Uterus (tissue), 4 donors: ENCODE measurements around the gene IFI27. TPM values are rescaled to one million over a fixed set of nuclear protein-coding genes. Genes with fewer than 3 reads are reported as not detected.

ENCODE experiments used
- DNase-seq, 2 donors: peaks; one replicate each; pipeline ENCODE4 v3.0.0-alpha.2; 2019 to 2020
- H3K27ac ChIP-seq, 2 donors: fragments of 200-600 bp; sonication (generic); 1 replicate in 1 of 2; 2 replicates in 1 of 2; pipeline ENCODE4 v1.5.1; 2016 to 2018
- H3K27me3 ChIP-seq, 2 donors: fragments of 200-600 bp; sonication (generic); one replicate each; pipeline ENCODE4 v1.5.1; 2018 to 2019; ENCODE audit warnings: control low read depth in 1 of 2
- H3K36me3 ChIP-seq, 2 donors: fragments of 200-600 bp; sonication (generic); one replicate each; pipeline ENCODE4 v1.5.1; 2019; ENCODE audit warnings: control low read depth in 1 of 2
- H3K4me1 ChIP-seq, 2 donors: fragments of 200-600 bp; sonication (generic); one replicate each; pipeline ENCODE4 v1.5.1; 2018 to 2019; ENCODE audit warnings: control low read depth in 1 of 2
- H3K4me3 ChIP-seq, 2 donors: fragments of 200-600 bp; sonication (generic); 1 replicate in 1 of 2; 2 replicates in 1 of 2; pipeline ENCODE4 v1.5.1; 2018 to 2019; ENCODE audit warnings: mild to moderate bottlenecking in 1 of 2
- H3K9me3 ChIP-seq, 2 donors: fragments of 200-600 bp; sonication (generic); one replicate each; pipeline ENCODE4 v1.5.1; 2019; ENCODE audit warnings: control low read depth in 1 of 2
- POLR2A ChIP-seq, 2 donors: fragments of 450-650 bp; IDR thresholded peaks; one replicate each; pipeline ENCODE4 v1.6.1; 2016; ENCODE audit warnings: antibody characterized with exemption in 2 of 2, mild to moderate bottlenecking in 1 of 2, moderate library complexity in 1 of 2
- intact Hi-C: fragments of 100-400 bp; cut with DNase I; formaldehyde crosslinking; loops from one replicate; pipeline ENCODE4 v1.15.1; 2023; ENCODE audit warnings: low total_unique reads
- total RNA-seq, 4 donors: library from RNA; depleted of rRNA in 3 of 4; stranded (reverse); fragments of >200 nt in 3 of 4; gene quantifications; one replicate each; pipeline versions ENCODE4 v1.1.0 to v1.2.4, GENCODE V29; 2014 to 2023
- TF ChIP-seq, protein P1 (sequence below), 4 experiments: fragments of 200-600 bp in 2 of 4; fragments of 450-650 bp in 2 of 4; sonication (generic) in 2 of 4; IDR thresholded peaks; one replicate each; pipeline ENCODE4 v1.5.1; 2016 to 2019; ENCODE audit warnings: antibody characterized with exemption in 4 of 4, mild to moderate bottlenecking in 2 of 4, moderate library complexity in 1 of 4
- donor health status: DM: yes; HTN: yes; CAD: no.

The IFI27 gene
- total RNA-seq, 4 donors from 2014 or later = 5.6 to 390 (median 196) TPM

DNA sequence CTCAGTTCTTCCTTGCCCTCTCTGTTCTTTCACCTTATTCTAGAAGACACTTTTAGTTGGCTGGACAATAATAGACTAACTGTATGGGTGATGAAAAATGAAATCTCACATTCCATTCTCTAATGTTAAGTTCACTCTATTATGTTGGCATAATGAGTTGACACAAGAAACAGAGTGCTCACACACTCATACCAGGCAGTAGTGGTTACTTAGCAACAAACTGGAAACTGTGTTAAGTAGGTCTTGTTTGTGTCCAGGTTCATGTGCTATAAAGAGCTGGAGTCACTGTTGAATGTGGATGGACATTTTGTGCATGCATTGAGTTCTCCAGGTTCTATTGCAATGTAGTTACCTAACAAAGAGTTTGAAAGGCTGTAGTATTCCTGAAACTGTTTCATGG lies 46.7 kb downstream of the IFI27 start:
- TF ChIP-seq POLR2A (IDR thresholded peaks at IDR 0.05) = no peak
- DNase-seq = no peak
- H3K27ac ChIP-seq = no peak overlapping the region
- H3K27me3 ChIP-seq = no peaks in the 10 kb centered on the region
- H3K4me3 ChIP-seq = no peak overlapping the region
- H3K36me3 ChIP-seq = no peaks in the 10 kb centered on the region
- no peaks in the 10 kb centered on the region for H3K9me3 ChIP-seq
- intact Hi-C loops = no loop called here
- no peaks in the 10 kb centered on the region for H3K4me1 ChIP-seq

DNA sequence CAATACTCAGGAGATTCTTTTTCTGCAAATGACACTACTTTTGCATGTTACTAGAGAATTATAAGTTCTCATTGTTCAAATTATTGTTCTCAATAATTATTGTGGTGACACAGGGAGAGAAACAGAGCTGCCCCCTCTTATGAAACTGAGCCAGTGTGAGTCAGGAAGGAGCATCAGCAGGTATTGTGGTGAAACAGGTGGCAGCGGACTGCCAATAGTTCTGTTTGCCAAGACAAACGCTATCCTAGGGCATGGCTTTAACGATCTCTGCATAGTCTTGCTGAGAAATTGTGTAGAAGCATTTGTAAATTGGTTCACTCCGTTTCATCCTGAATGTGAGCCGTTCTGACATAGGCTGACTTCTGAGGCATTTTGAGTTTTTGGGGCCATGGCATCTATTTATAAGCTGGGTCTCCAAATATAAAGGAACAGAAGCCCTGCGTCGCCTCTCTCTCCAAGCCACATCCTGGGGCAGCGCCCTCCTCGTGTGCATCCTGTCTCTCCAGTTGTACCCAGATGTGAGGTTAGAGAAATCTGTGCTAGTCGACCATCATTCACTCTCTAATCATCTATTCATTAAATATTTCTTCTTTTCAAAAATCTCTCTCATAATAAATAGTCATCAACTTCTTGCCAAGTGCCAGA lies 47.8 kb downstream of the IFI27 start:
- no peaks in the 10 kb centered on the region for H3K9me3 ChIP-seq
- H3K27ac ChIP-seq = no peak overlapping the region
- H3K36me3 ChIP-seq = no peaks in the 10 kb centered on the region
- TF ChIP-seq POLR2A (IDR thresholded peaks at IDR 0.05) = no peak
- TF ChIP-seq, protein P1, sequence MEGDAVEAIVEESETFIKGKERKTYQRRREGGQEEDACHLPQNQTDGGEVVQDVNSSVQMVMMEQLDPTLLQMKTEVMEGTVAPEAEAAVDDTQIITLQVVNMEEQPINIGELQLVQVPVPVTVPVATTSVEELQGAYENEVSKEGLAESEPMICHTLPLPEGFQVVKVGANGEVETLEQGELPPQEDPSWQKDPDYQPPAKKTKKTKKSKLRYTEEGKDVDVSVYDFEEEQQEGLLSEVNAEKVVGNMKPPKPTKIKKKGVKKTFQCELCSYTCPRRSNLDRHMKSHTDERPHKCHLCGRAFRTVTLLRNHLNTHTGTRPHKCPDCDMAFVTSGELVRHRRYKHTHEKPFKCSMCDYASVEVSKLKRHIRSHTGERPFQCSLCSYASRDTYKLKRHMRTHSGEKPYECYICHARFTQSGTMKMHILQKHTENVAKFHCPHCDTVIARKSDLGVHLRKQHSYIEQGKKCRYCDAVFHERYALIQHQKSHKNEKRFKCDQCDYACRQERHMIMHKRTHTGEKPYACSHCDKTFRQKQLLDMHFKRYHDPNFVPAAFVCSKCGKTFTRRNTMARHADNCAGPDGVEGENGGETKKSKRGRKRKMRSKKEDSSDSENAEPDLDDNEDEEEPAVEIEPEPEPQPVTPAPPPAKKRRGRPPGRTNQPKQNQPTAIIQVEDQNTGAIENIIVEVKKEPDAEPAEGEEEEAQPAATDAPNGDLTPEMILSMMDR (IDR thresholded peaks at IDR 0.05) = no peak
- no peak for DNase-seq
- no peak overlapping the region for H3K4me3 ChIP-seq
- no peaks in the 10 kb centered on the region for H3K27me3 ChIP-seq
- intact Hi-C loops = no loop called here
- H3K4me1 ChIP-seq = no peaks in the 10 kb centered on the region

DNA sequence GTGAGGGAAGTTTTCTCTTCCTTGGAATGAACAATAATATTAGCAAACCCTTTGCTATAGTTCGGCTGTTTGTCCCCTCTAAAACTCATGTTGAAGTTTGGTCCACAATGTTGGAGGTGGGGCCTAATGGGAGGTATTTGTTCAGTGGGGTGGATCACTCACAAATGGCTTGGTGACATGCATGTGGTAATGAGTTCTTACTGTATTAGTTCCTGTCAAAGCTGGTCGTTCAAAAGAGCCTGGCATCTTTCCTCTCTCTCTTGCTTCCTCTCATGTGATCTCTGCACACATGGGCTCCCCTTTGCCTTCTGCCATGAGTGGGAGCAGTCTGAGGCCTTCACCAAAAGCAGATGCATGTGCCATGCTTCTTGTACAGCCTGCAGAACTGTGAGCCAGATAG lies 50.5 kb downstream of the IFI27 start:
- H3K9me3 ChIP-seq = no peaks in the 10 kb centered on the region
- no peak for TF ChIP-seq POLR2A (IDR thresholded peaks at IDR 0.05)
- TF ChIP-seq, protein P1 (IDR thresholded peaks at IDR 0.05) = no peak
- no peak overlapping the region for H3K4me3 ChIP-seq
- H3K4me1 ChIP-seq = no peaks in the 10 kb centered on the region
- H3K36me3 ChIP-seq = no peaks in the 10 kb centered on the region
- DNase-seq = no peak
- H3K27me3 ChIP-seq = no peaks in the 10 kb centered on the region
- H3K27ac ChIP-seq = no peak overlapping the region
- intact Hi-C loops = no loop called here

DNA sequence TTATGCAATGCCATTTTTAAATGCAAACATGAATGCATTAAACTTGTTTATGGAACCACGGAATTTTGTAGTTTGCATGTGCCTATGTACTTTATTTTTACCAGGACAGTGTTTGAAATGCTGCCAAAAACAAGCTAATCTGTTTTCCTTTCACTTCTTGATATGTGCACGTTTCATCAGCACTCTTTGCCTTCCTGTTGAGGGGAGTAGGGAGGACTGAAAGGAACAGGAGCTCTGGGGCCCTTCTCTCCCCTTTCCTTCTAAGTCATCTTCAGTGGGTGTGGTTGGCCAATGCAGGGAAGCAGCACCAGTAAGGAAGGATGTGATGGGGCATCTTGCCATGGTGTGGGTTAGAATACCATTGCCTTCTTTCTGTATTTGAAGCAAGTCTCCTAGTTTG lies 51.4 kb downstream of the IFI27 start:
- H3K4me1 ChIP-seq = no peaks in the 10 kb centered on the region
- TF ChIP-seq, protein P1 (IDR thresholded peaks at IDR 0.05) = no peak
- TF ChIP-seq POLR2A (IDR thresholded peaks at IDR 0.05) = no peak
- no peaks in the 10 kb centered on the region for H3K27me3 ChIP-seq
- no peak overlapping the region for H3K4me3 ChIP-seq
- no peaks in the 10 kb centered on the region for H3K36me3 ChIP-seq
- no peak overlapping the region for H3K27ac ChIP-seq
- intact Hi-C loops = no loop called here
- no peak for DNase-seq
- H3K9me3 ChIP-seq = no peaks in the 10 kb centered on the region

DNA sequence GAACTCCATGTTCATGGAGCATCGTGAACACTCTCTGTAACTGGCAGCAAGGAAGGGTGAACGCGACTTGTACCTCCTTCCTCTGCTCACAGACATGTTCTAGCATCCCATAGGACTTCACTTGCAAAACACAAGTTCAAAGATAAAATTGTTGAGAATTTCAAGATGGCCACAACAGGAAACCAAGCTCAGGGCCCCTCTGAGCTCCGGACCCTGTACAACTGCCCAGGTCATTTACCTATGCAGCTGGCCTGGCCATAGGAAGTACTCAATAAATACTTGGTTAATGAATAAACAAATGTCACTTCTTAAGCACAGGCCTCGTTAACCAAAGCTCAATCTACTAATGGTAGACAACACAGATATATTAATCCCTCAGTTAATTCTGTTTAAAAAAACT lies 51.9 kb downstream of the IFI27 start:
- Histone ChIP-seq H3K36me3 (no peaks in the 10 kb centered on the region), H3K9me3 (no peaks in the 10 kb centered on the region), H3K27me3 (no peaks in the 10 kb centered on the region), H3K4me3 (no peak overlapping the region), H3K27ac (no peak overlapping the region), H3K4me1 (no peaks in the 10 kb centered on the region)
- TF ChIP-seq POLR2A (IDR thresholded peaks at IDR 0.05) = no peak
- TF ChIP-seq, protein P1 (IDR thresholded peaks at IDR 0.05) = no peak
- no peak for DNase-seq
- intact Hi-C loops = no loop called here

DNA sequence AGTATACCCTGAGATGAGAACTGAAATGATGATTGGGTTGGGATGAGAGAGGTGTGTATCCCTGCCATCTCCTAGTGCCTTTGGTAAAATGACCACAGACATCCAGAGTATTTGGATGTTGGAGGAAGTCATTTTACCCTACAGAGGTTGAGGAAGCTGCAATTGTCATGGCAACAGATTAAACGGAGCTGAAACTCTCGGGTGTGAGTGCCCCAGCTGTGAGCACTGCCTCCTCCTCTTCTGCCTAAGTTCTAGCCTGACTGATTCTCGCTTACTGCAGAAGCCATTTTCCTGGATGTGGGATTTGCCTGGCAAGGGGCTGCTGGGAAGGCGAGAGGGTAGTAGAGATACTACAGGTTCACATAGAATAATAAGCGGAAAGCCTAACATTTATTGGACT lies 53.3 kb downstream of the IFI27 start:
- Histone ChIP-seq H3K4me3 (no peak overlapping the region), H3K27me3 (no peaks in the 10 kb centered on the region), H3K27ac (no peak overlapping the region), H3K36me3 (no peaks in the 10 kb centered on the region), H3K4me1 (no peaks in the 10 kb centered on the region), H3K9me3 (no peaks in the 10 kb centered on the region)
- TF ChIP-seq, protein P1 (IDR thresholded peaks at IDR 0.05) = no peak
- TF ChIP-seq POLR2A (IDR thresholded peaks at IDR 0.05) = no peak
- intact Hi-C loops = no loop called here
- DNase-seq = no peak
